GM12878 (cell line): ENCODE results near the gene SPHK2. TPM values are rescaled to one million over a fixed set of nuclear protein-coding genes. Genes with fewer than 3 reads are reported as not detected.

Experiments used
- CEBPZ ChIP-seq: fragments of 150-350 bp; IDR thresholded peaks from 2 replicates; pipeline ENCODE4 v1.6.1; 2016; ENCODE audit warnings: low read depth, low read length
- ESRRA ChIP-seq: IDR thresholded peaks from 2 replicates; pipeline ENCODE4 v1.6.1; 2012; ENCODE audit warnings: mild to moderate bottlenecking, low read length, improper control_type of control experiment
- ETV6 ChIP-seq, 2 experiments: fragments of 450-650 bp in 1 of 2; IDR thresholded peaks in 1 of 2; conservative IDR thresholded peaks in 1 of 2; 2 replicates each; pipeline ENCODE4 v1.6.1; 2014; ENCODE audit warnings: antibody characterized with exemption in 1 of 2, borderline replicate concordance in 1 of 2, low read depth in 1 of 2, mild to moderate bottlenecking in 1 of 2, moderate library complexity in 1 of 2
- GATAD2B ChIP-seq: fragments of 450-650 bp; conservative IDR thresholded peaks from 2 replicates; pipeline ENCODE4 v1.6.1; 2017; ENCODE audit warnings: low read depth, mild to moderate bottlenecking, moderate library complexity
- MEF2B ChIP-seq: fragments of 450-650 bp; IDR thresholded peaks from 2 replicates; pipeline ENCODE4 v1.6.1; 2018; ENCODE audit warnings: mild to moderate bottlenecking, moderate library complexity; ENCODE audit not compliant: partially characterized antibody, poor library complexity, severe bottlenecking
- MYC ChIP-seq: IDR thresholded peaks from 2 replicates; pipeline ENCODE4 v1.6.1; 2011; ENCODE audit warnings: mild to moderate bottlenecking, low read length, moderate library complexity, inconsistent platforms; ENCODE audit not compliant: insufficient read depth, insufficient replicate concordance, insufficient read length, severe bottlenecking
- RFX5 ChIP-seq: IDR thresholded peaks from 2 replicates; pipeline ENCODE4 v1.6.1; 2011; ENCODE audit warnings: low read depth, low read length, improper control_type of control experiment
- SMAD5 ChIP-seq: IDR thresholded peaks from 2 replicates; pipeline ENCODE4 v1.6.1; 2016; ENCODE audit warnings: antibody characterized with exemption, low read depth
- YBX1 ChIP-seq: fragments of 450-650 bp; IDR thresholded peaks from 2 replicates; pipeline ENCODE4 v1.6.1; 2016; ENCODE audit warnings: antibody characterized with exemption
- ZBTB11 ChIP-seq: fragments of 450-650 bp; formaldehyde crosslinking; IDR thresholded peaks from 2 replicates; pipeline ENCODE4 v1.5.0; 2022; ENCODE audit warnings: mild to moderate bottlenecking, missing genetic modification characterization
- ZNF274 ChIP-seq: IDR thresholded peaks from one replicate; pipeline ENCODE4 v1.8.0; 2011; ENCODE audit not compliant: insufficient read length, insufficient read depth
- polyA plus RNA-seq, 11 experiments: library from polyadenylated mRNA; depleted of rRNA in 4 of 11; unstranded in 6 of 11; stranded (reverse) in 5 of 11; fragments of >200 nt; fragmentation: Nextera tagmentation in 4 of 11; fragmentation: Illumina TruSeq in 1 of 11; extraction: Ambion mirVana in 4 of 11; extraction: Trizol in 1 of 11; gene quantifications; 1 replicate in 1 of 11; 2 replicates in 10 of 11; pipeline versions ENCODE4 v1.2.1 to v1.2.3, GENCODE V29; 2011 to 2016; ENCODE audit warnings: inconsistent platforms in 2 of 11, missing spikeins in 2 of 11, low read depth in 1 of 11
- total RNA-seq, 4 experiments: library from RNA; depleted of rRNA in 3 of 4; stranded (reverse); fragments of >200 nt in 3 of 4; fragmentation: Illumina TruSeq in 1 of 4; extraction: Trizol in 1 of 4; gene quantifications; 2 replicates each; pipeline versions ENCODE4 v1.2.1 to v1.2.3, GENCODE V29; 2013 to 2021
- TF ChIP-seq, protein P1 (sequence below): fragments of 450-650 bp; formaldehyde crosslinking; IDR thresholded peaks from 2 replicates; pipeline ENCODE4 v1.4.0; 2020; ENCODE audit warnings: mild to moderate bottlenecking, moderate library complexity
- TF ChIP-seq, protein P2 (sequence below): IDR thresholded peaks from 2 replicates; pipeline ENCODE4 v1.6.1; 2011; ENCODE audit warnings: mild to moderate bottlenecking, low read depth, low read length, moderate library complexity; ENCODE audit not compliant: insufficient replicate concordance
- TF ChIP-seq, protein P3 (sequence below): IDR thresholded peaks from 2 replicates; pipeline ENCODE4 v1.6.1; 2011; ENCODE audit warnings: low read depth, mild to moderate bottlenecking, low read length, moderate library complexity, borderline replicate concordance; ENCODE audit errors: extremely low read depth

SPHK2 gene
- total and polyA plus RNA-seq, 10 of the 15 experiments (the other 5 are each of a cell fraction or from before 2014, with no cell fraction given), result 0.37 to 40.5 (median 11.2) TPM

- TF ChIP-seq, protein P1, sequence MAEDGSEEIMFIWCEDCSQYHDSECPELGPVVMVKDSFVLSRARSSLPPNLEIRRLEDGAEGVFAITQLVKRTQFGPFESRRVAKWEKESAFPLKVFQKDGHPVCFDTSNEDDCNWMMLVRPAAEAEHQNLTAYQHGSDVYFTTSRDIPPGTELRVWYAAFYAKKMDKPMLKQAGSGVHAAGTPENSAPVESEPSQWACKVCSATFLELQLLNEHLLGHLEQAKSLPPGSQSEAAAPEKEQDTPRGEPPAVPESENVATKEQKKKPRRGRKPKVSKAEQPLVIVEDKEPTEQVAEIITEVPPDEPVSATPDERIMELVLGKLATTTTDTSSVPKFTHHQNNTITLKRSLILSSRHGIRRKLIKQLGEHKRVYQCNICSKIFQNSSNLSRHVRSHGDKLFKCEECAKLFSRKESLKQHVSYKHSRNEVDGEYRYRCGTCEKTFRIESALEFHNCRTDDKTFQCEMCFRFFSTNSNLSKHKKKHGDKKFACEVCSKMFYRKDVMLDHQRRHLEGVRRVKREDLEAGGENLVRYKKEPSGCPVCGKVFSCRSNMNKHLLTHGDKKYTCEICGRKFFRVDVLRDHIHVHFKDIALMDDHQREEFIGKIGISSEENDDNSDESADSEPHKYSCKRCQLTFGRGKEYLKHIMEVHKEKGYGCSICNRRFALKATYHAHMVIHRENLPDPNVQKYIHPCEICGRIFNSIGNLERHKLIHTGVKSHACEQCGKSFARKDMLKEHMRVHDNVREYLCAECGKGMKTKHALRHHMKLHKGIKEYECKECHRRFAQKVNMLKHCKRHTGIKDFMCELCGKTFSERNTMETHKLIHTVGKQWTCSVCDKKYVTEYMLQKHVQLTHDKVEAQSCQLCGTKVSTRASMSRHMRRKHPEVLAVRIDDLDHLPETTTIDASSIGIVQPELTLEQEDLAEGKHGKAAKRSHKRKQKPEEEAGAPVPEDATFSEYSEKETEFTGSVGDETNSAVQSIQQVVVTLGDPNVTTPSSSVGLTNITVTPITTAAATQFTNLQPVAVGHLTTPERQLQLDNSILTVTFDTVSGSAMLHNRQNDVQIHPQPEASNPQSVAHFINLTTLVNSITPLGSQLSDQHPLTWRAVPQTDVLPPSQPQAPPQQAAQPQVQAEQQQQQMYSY (CRISPR knock-in tag), result no peak
- TF ChIP-seq GATAD2B (no peak), MEF2B (peak; percentile 100), ESRRA (peak; percentile 63; the same call in 1 of the 2 replicates), CEBPZ (peak; percentile 71), ZBTB11 (no peak), RFX5 (peak; percentile 74; the same call in 1 of the 2 replicates), YBX1 (no peak), ETV6 (conservative IDR thresholded peaks at IDR 0.05 in 1 of 2, IDR thresholded peaks at IDR 0.05 in 1 of 2; ENCODE audit: borderline replicate concordance in 1 of 2, low read depth in 1 of 2) (no peak), MYC (peak; percentile 34), ZNF274 (no peak), SMAD5 (0 out of 2 replicates have a peak, but pooled peaks have one; percentile 18)
- TF ChIP-seq, protein P2, sequence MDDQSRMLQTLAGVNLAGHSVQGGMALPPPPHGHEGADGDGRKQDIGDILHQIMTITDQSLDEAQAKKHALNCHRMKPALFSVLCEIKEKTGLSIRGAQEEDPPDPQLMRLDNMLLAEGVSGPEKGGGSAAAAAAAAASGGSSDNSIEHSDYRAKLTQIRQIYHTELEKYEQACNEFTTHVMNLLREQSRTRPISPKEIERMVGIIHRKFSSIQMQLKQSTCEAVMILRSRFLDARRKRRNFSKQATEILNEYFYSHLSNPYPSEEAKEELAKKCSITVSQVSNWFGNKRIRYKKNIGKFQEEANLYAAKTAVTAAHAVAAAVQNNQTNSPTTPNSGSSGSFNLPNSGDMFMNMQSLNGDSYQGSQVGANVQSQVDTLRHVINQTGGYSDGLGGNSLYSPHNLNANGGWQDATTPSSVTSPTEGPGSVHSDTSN, result peak; percentile 39
- TF ChIP-seq, protein P3, sequence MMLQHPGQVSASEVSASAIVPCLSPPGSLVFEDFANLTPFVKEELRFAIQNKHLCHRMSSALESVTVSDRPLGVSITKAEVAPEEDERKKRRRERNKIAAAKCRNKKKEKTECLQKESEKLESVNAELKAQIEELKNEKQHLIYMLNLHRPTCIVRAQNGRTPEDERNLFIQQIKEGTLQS, result 0 out of 2 replicates have a peak, but pooled peaks have one; percentile 18
Measured at GRCh38 chr19:48637449-48637947, 18.2 kb downstream of the SPHK2 start (continued).
